Osteoblast (primary cell): ENCODE measurements around the gene UNC80. TPM values are rescaled to one million over a fixed set of nuclear protein-coding genes. Genes with fewer than 3 reads are reported as not detected.

Experiments
- DNase-seq: peaks from one replicate; pipeline ENCODE4 v3.0.0; 2011; ENCODE audit warnings: low spot score, mixed read lengths; ENCODE audit not compliant: insufficient read length; ENCODE audit errors: missing footprints
- H2AFZ ChIP-seq: 2 replicates; pipeline ENCODE4 v1.6.0; 2011; ENCODE audit warnings: mild to moderate bottlenecking, low read length
- H3K27ac ChIP-seq: 2 replicates; pipeline ENCODE4 v1.5.1; 2011; ENCODE audit warnings: mild to moderate bottlenecking, low read depth, low read length, moderate library complexity
- H3K27me3 ChIP-seq: 2 replicates; pipeline ENCODE4 v1.6.0; 2012; ENCODE audit warnings: mild to moderate bottlenecking, control low read depth, inconsistent platforms, low read length, moderate library complexity; ENCODE audit not compliant: insufficient read depth
- H3K36me3 ChIP-seq: 2 replicates; pipeline ENCODE4 v1.5.1; 2011; ENCODE audit warnings: mild to moderate bottlenecking, low read length, control low read depth, moderate library complexity; ENCODE audit not compliant: insufficient read depth
- H3K4me1 ChIP-seq: 2 replicates; pipeline ENCODE4 v1.5.1; 2011; ENCODE audit warnings: mild to moderate bottlenecking, low read length, control low read depth, moderate library complexity; ENCODE audit not compliant: insufficient read depth
- H3K4me2 ChIP-seq: 2 replicates; pipeline ENCODE4 v1.6.0; 2011; ENCODE audit warnings: mild to moderate bottlenecking, low read length; ENCODE audit not compliant: insufficient read depth
- H3K4me3 ChIP-seq: fragments of 200-600 bp; sonication (generic); 3 replicates; pipeline ENCODE4 v1.5.1; 2012; ENCODE audit warnings: mild to moderate bottlenecking, low read length, inconsistent platforms; ENCODE audit not compliant: insufficient read depth
- H3K79me2 ChIP-seq: 2 replicates; pipeline ENCODE4 v1.6.0; 2012; ENCODE audit warnings: mild to moderate bottlenecking, low read length, control low read depth, inconsistent platforms; ENCODE audit not compliant: insufficient read depth
- H3K9me3 ChIP-seq: 2 replicates; pipeline ENCODE4 v1.5.1; 2011; ENCODE audit warnings: low read depth, low read length, control low read depth
- H4K20me1 ChIP-seq: 2 replicates; pipeline ENCODE4 v1.6.0; 2012; ENCODE audit warnings: mild to moderate bottlenecking, low read length, control low read depth; ENCODE audit not compliant: insufficient read depth
- total RNA-seq: library from RNA; depleted of rRNA; stranded (reverse); fragments of >200 nt; gene quantifications from 2 replicates; pipeline ENCODE4 v1.2.3, GENCODE V29; 2012
- TF ChIP-seq, protein P1 (sequence below): IDR thresholded peaks from 2 replicates; pipeline ENCODE4 v1.5.1; 2011; ENCODE audit warnings: mild to moderate bottlenecking, low read depth, low read length, moderate library complexity; ENCODE audit errors: extremely low read depth

UNC80 gene
- total RNA-seq, 1 donor, result not detected

DNA sequence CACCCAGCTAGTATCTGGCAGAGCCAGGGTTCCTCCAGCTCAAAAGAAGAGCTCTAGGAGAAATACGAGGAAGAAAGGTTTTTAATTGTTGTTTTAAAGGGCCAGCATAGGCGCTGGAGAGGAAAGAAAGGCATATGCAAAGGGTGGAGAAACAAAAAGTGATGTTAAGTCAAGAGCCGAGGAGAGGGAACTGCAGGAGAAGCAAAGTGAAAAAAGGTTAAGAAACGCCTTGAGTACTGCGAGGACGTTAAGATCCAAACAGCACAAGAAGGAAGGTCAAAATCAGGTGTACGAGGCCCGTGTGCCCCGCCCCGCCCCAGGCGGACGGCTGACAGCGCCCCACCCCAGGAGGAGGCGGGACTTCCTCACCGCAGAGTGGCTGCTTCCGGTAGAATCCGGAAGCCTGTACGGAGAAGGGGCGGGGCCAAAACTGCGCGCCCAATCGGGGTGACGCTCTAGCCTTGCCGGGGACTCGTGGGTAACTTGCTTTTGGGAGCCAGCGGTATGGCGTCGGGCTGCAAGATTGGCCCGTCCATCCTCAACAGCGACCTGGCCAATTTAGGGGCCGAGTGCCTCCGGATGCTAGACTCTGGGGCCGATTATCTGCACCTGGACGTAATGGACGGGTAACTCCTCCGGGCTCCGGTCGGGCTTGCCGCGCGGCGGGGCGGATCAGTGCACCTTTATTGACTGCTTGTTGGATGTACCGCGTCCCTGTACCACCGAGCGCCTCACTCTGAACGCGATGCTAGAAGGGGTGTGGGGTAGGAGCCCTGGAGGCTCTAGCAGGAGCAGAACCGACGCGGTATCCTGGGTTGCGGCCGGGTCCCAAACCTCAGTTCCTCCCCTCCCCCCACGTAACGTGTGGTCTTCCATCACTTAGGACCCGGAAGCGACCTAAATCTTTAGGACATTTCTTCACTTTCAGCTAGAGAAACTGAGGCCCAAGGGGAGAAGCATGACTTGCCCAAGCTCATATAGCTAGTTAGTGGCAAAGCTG is 230.8 kb downstream of the UNC80 start, which contains the start of gene RPE:
RPE (plus strand) TSS at position 481 of the 1,000 bp plus-strand sequence; CDS start at position 505, 24 bp downstream.
- H3K27ac ChIP-seq, result peak within 1 kb of the TSS; percentile 75
- TF ChIP-seq, protein P1, sequence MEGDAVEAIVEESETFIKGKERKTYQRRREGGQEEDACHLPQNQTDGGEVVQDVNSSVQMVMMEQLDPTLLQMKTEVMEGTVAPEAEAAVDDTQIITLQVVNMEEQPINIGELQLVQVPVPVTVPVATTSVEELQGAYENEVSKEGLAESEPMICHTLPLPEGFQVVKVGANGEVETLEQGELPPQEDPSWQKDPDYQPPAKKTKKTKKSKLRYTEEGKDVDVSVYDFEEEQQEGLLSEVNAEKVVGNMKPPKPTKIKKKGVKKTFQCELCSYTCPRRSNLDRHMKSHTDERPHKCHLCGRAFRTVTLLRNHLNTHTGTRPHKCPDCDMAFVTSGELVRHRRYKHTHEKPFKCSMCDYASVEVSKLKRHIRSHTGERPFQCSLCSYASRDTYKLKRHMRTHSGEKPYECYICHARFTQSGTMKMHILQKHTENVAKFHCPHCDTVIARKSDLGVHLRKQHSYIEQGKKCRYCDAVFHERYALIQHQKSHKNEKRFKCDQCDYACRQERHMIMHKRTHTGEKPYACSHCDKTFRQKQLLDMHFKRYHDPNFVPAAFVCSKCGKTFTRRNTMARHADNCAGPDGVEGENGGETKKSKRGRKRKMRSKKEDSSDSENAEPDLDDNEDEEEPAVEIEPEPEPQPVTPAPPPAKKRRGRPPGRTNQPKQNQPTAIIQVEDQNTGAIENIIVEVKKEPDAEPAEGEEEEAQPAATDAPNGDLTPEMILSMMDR, result no peak
- H4K20me1 ChIP-seq, result peaks cover 9% of the 10 kb centered on the region
- peak within 1 kb of the TSS; percentile 91 for H3K4me3 ChIP-seq
- peak within 1 kb of the TSS; percentile 95 for H2AFZ ChIP-seq
- peaks cover 50% of the 10 kb centered on the region for H3K79me2 ChIP-seq
- H3K36me3 ChIP-seq, result no peaks in the 10 kb centered on the region
- no peaks in the 10 kb centered on the region for H3K27me3 ChIP-seq
- DNase-seq, result peak; percentile 96
- no peaks in the 10 kb centered on the region for H3K9me3 ChIP-seq
- peaks cover 15% of the 10 kb centered on the region for H3K4me1 ChIP-seq
- peak within 1 kb of the TSS; percentile 96 for H3K4me2 ChIP-seq

DNA sequence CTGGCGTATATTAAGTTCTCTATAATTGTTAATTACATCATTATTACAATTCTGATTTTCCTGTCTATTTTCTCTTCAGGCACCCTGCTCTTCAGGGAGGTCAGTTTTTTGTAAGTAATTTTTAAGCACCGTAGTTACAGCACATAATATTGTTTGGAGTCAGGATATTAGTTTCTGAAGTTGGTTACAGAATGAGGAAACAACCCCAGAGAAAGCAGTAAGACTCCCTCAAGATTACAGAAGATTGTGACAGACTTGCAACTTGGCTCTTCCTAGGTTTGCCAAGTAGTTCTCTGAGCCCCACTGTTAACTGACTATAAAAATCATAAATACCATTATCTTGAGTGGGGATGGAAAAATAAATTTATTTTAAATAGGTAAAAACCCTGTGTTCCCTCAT is 231.7 kb downstream of the UNC80 start:
- Histone ChIP-seq H3K36me3 (no peaks in the 10 kb centered on the region), H3K4me2 (peak overlapping the region; percentile 96), H3K27me3 (no peaks in the 10 kb centered on the region), H3K9me3 (no peaks in the 10 kb centered on the region), H4K20me1 (peaks cover 13% of the 10 kb centered on the region), H3K27ac (peak overlapping the region; percentile 75), H2AFZ (no peak overlapping the region), H3K4me1 (peaks cover 19% of the 10 kb centered on the region), H3K79me2 (peaks cover 60% of the 10 kb centered on the region), H3K4me3 (peak overlapping the region; percentile 91)
- DNase-seq, result no peak
- TF ChIP-seq, protein P1, result no peak

- TF ChIP-seq, protein P1, result no peak
- Histone ChIP-seq H2AFZ (no peak overlapping the region), H4K20me1 (peaks cover 13% of the 10 kb centered on the region), H3K36me3 (no peaks in the 10 kb centered on the region), H3K79me2 (peaks cover 73% of the 10 kb centered on the region), H3K27ac (no peak overlapping the region), H3K4me1 (peaks cover 19% of the 10 kb centered on the region), H3K4me3 (no peak overlapping the region), H3K27me3 (no peaks in the 10 kb centered on the region), H3K9me3 (no peaks in the 10 kb centered on the region), H3K4me2 (no peak overlapping the region)
- DNase-seq, result peak; percentile 18
Observed at GRCh38 chr2:210004881-210005280, 233.2 kb downstream of the UNC80 start.

DNA sequence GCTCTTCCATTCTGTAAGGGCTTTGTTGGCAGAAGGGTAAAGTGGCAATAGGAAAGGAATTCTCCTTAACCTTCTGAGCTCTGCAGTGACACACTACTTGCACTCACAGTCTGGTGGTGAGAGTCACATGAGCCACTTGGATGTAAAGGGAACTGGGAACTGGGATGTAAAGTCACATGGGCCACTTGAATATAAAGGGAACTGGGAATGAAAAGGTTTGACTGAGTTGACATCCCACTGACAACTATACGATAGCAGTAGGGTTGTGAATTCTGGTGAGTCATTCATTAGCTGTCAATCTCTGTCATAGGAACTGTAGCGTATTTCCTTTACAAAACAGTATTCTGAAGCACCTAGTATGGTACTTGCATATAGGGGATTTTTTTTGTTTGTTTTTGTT is 236.3 kb downstream of the UNC80 start:
- Histone ChIP-seq H3K79me2 (peaks cover 97% of the 10 kb centered on the region), H4K20me1 (peaks cover 13% of the 10 kb centered on the region), H3K27ac (no peak overlapping the region), H3K4me1 (peaks cover 14% of the 10 kb centered on the region), H3K9me3 (no peaks in the 10 kb centered on the region), H3K4me2 (no peak overlapping the region), H3K4me3 (no peak overlapping the region), H3K27me3 (no peaks in the 10 kb centered on the region), H2AFZ (no peak overlapping the region), H3K36me3 (no peaks in the 10 kb centered on the region)
- no peak for DNase-seq
- TF ChIP-seq, protein P1, result no peak
